COLO829 (cell line): ENCODE measurements around the gene GFOD2.

Experiments used
- DNase-seq: peaks from one replicate; pipeline ENCODE4 v3.0.0; 2012; ENCODE audit warnings: low spot score

GFOD2 gene

DNA sequence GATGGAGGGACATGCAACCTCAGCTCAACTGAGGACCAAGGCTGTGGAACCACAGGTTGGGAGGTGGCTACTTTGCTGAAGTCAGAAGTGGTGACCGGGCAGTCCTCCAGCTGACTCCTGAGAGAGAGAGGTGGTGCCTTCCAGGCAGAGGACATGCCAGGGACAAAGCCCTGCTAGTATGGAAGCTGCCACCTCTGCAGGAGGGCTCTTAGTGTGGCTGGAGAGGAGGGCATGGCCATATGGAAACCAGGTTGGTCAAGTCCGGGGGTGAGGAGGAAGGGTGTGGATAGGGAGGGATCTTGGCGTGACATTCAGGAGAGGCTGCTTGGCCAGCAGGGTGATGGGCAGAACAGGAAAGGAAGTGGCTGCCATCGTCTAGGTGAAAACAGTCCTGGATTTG, 46.8 kb downstream of the GFOD2 start:
- no peak for DNase-seq

DNA sequence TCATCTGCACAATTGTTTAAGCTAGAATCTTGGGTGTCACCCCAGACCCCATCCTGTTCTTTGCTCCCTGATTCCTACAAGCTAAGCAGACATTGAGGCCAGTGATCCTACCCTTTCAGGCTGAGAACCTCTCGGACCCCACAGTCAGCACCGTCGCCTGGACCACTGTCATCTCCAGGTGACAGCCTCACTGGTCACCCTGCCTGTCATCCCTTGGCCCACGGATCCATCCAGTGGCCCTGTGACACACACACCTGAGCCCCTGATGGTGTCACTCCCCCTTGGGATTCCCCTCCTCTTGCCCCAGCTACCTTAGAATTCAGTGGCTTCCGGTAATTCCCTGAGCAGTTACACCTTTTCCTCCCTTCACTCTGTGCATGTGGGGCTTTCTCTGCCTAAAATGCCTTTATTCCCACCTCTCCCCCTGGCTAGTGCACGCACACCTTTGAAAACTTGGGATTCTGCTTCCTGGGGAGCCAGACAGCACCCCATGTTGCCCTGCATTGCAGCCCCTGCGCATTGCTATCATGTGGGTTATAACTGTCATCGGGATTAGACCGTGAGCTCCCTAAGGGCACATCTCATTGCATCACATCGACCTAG, 49.5 kb downstream of the GFOD2 start:
- DNase-seq: no peak

DNA sequence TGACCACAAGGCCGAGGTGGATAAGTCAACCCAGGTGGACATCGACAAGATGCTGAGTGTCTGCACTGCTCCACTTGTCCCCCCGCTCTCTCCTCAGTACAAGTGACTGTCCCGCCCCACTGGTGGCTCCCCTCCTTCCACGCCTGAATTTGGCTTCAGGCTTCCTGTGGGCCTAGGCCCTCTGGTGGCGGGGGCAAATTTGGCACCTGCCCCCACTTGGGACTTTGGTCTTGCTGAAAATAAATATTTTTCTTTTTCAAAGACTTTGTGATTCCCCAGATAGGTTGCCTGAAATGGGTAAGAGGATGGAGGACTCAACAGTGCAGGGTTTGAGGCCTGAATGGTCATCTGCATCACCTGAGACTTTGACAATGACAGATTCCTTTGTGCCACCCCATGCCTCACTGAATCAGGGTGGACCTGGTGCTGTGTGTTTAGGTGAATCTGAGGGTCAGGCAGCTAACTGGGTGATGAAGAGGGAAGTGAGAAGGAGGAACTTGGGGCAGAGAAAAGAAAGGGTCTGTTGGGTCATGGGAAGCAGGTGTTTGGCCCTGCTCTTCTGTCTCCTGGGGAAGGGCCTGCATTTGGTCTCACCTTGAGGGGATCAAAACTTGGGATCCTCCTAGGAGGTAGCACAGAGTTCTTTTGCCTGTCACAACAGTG, 50.5 kb downstream of the GFOD2 start:
- no peak for DNase-seq

DNA sequence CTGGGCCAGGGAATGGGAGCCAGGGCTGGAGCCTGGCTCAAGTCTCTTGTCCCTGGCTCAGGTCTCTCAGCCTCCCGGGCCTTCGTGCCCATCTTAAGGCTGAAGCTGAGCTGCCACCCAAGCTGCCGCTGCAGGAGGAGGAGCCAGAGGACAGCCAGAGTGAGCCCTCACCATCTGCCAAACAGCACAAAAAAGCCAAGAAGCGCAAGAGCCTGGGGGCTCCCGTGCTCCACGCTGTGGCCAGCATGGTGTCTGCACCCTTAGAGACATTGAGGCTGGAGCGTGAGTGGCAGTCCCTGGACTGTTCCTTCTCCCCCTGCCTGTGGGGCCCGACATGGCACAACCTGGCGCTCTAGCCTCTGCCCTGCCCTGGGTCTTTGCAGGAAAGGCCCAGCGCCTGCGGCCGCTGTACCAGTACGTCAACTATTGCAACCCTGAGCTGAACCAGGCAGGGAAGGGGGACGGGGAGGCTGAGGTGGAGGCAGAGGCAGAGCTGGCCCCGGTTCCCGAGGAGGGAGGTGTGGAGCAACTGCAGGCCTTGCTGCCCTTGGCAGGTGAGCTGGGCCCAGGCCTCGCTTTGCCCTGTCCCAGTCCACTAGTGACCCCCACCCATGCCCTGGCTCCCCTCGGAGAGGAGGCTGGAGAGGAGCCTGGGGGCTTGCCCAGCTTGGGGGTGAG, 51.2 kb downstream of the GFOD2 start:
- peak; percentile 63 for DNase-seq

DNA sequence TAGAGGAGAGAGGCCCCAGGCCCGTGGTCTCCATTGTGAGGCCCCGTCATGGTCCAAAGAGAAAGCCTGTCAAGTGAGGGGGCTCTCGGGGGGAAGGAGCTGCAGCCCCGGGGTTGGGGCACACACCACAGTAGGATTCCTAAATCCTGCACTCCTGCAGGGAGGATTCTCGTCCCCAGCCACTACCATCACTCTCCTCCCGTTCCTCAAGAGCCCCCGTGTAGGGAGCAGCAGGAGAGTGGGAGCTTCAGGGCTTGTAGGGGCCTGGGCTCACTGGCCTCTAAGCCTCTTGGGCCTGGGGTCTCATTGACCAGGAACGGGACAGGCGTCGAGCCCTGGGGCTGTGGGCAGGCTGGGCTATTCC, 51.7 kb downstream of the GFOD2 start:
- DNase-seq: no peak

DNA sequence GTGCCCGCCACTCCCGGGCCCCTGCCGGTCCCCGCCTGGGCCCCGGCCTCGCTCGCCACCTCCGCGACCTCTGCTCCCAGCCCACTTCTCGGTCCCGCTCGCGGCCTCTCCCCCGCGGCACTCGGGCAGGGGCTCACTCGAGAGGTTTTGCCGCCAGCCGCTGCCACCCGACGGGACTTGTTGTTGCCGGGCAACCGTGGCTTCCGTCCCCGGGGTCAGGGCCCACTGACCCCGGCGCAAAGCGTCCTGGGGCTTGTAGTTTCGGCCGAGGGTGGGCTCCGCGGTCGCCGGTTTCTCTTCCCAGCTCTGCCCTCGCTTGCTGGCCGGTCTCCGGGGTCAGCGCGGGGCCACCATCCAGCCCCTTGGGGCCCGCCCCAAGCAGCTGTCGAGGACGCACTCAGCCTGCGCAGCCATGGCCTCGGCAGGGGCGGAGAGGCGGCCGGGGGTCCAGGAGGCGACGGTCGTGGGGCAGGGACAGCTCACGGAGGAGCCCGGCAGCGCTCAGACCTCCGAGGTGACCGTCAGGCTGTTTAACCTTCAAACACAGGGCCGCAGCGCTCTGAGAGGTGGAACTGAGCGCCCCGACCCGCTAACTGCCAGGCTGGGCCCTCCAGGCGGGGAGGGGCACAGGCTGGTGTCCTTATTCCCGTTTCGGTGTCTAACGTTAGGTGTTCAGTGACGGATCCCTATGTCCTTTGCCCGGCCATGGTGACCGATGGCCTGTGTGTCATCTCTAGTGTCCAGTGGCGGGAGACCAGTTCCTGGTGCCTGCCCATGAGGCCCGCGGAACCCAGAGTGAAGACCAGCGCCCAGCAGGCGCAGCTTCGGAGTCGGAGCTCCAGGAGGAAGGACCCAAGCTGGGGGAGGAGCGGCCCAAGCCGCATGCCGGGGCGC, 52.3 kb downstream of the GFOD2 start, which contains the start of the genes C16orf86 and ENKD1:
C16orf86 (plus strand) TSS at position 256 of the 894 bp plus-strand sequence; CDS start at position 413, 157 bp downstream.
ENKD1 (minus strand) TSS at position 192 of the 894 bp plus-strand sequence. CDS start 308 bp downstream, outside the sequence.
- peak; percentile 50 for DNase-seq

DNA sequence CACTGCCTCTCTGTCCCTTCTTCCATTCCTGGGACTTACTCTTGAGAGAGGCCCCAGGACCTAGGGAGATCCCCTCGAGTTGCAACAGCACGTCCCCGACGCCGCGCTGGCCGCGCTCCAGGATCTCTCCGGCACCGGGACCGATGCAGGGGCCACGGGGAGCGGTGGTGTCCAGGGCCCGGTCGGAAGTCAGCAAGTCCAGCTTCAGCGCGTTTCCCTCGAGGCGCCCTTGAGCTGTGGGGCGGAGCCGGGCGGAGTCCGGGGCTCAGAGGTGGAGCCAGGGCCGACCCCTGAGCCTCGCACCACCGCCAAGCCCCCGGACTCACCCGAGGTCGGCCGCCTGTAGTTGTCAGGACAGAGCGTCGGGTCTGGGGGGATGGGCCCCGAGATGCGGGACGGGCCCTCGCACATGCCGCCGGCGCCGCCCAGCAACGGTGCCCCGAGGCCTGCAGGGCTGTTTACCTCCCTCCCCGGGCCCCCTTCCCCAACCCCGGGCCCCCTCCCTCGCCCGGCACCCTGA, 53.0 kb downstream of the GFOD2 start:
- no peak for DNase-seq

DNA sequence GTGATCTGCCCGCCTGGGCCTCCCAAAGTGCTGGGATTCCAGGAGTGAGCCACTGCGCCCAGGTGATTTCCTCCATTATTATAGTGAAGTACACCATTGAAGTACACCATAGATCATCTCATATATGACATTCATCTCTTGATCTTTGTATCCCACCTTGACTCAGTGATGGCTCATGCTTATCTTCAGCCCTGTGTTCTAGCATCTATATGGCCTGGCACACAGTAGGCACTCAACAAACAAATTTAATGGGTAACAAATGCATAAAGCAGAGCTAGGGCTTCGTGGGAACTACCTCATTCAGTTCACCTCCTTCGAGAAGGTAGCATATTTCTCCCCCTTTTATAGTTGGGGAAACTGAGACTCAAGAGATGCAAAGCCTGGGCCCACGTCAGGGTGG, 53.5 kb downstream of the GFOD2 start:
- DNase-seq: no peak

DNA sequence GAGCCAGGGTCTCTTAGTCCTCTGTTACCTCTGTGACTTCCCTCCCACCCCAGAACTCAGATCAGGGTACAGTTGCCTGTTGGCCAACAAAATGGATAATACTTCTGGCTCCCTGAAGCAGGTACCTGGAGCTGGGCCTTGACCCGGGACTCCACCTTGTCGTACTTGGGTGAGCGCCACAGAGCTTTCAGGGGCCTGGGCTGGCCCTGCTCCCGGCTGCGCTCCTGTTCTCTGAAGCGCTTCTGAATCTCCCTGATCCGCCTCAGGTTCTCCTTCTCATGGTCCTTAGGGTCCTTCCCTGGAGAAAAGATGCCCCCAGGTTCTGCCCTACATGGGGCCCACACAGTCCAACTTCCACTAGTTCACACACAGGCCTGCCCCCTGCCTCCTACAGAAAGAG, 54.2 kb downstream of the GFOD2 start:
- DNase-seq: no peak

DNA sequence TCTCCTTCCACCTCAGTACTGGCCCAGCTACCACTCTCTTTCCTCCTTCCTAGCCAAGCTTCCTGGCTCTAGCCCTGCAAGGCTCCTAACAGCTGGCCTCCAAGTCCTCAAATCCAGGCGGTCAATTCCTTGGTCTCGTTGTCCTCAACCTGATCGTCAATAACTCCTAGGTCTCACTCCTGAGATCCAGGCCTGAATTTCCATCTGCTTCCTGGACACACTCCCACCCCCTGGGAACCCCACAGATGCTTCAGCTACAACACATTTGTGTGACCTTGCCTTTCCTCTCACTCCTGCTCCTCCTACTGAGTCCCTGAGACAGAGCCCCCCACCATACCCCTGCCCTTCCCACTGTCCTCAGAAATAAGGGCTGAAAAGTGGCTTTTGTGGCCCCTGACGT, 54.9 kb downstream of the GFOD2 start:
- DNase-seq: no peak

DNA sequence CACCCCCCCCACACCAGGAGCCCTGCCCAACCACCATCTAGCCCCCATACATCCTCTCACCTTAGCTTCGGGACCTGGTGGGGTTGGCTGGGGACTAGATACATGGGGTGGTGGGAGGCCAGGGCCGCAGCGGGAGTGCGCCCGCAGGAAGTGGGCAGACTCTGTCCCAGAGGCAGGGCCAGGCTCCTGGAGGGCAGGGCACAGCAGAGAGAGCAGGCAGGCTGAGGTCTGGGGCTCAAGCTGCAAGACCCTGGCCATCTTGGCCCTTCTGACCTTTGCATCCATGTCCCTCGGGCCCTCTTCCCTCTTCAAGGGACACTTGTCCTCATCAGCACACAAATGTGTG, 55.3 kb downstream of the GFOD2 start:
- no peak for DNase-seq

DNA sequence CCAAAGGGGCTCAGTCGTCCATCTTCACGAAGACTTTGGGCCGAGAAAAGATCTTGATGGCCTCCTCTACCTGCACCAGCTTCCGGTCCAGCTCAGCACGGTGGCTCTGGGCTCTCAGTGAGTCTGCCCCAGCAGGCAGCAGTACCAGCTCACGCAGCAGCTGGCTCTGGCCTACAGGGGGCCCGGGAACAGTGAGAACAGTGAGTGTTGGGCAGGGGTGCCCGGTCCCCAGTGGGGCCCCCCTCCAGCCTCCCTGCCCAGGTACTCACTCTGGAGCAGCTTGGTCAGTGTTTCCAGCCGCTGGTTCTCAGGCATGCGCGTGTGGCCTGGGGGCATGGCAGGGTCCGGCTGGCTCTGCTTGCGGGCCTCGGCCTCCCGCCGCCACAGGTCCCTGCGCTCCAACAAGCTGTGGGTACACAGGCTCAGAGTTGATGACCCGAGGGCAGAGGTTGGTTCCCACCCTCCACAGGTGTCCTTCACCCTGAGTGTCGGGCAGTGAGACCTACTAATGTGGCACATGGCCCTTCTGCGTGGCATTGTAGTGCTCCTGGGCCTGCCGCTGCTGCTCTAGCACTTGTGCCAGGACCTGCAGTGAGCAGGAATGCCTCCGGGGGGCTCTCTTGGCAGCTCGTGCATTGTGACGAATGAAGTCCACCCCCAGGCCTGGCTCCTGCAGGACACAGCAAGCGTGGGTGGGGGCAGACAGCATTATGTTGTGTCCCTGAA, 55.8 kb downstream of the GFOD2 start:
- no peak for DNase-seq

DNA sequence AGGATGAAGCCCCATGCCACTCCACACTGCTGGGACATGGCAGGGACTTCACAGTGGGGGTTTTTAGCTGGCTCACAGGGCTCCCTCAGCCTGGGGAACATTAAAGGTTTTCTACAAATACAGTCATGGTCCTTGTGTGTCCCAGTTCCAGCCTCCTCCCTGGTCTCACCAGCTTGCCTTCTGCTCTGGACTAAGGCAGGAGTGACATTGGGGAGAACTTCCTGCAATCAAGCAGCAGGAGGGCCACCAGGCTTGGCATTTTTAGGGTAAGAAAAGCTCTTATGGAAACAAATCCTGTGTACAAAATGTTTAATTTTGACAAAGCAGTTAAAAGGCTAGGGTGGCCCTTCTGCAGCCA, 56.5 kb downstream of the GFOD2 start:
- DNase-seq: no peak

DNA sequence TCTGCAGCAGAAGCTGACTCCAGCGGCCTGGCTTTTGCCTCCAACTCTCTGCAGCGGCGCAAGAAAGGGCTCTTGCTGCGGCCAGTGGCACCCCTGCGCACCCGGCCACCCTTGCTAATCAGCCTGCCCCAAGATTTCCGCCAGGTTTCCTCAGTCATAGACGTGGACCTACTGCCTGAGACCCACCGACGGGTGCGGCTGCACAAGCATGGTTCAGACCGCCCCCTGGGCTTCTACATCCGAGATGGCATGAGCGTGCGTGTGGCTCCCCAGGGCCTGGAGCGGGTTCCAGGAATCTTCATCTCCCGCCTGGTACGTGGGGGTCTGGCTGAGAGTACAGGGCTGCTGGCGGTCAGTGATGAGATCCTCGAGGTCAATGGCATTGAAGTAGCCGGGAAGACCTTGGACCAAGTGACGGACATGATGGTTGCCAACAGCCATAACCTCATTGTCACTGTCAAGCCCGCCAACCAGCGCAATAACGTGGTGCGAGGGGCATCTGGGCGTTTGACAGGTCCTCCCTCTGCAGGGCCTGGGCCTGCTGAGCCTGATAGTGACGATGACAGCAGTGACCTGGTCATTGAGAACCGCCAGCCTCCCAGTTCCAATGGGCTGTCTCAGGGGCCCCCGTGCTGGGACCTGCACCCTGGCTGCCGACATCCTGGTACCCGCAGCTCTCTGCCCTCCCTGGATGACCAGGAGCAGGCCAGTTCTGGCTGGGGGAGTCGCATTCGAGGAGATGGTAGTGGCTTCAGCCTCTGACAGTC, 57.0 kb downstream of the GFOD2 start:
- DNase-seq: no peak

DNA sequence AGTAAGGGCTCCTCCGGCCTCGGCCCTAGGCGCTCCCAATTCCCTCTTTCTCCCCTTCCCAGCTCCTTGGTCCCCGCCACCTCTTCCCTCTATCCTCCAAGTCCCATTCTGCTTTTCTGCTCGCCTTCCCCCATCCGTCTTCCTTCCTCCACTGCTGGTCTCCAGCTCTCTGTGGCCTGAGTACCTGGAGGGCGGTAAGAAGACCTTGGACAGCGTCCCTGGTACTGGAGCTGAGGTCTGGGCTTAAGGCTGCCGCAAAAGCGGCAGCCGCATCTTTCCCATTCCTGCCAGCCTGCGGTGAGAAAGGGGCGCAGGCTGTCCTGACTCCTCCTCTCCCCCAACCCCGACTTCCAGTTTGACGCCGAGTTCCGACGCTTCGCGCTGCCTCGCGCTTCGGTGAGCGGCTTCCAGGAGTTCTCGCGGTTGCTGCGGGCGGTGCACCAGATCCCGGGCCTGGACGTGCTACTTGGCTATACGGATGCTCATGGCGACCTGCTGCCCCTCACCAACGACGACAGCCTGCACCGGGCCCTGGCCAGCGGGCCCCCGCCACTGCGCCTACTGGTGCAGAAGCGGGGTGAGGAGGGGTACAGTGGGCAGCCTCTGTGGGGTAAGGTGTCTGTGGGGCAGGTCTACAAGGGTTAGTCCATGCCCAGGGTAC, 57.9 kb downstream of the GFOD2 start:
- DNase-seq: no peak

DNA sequence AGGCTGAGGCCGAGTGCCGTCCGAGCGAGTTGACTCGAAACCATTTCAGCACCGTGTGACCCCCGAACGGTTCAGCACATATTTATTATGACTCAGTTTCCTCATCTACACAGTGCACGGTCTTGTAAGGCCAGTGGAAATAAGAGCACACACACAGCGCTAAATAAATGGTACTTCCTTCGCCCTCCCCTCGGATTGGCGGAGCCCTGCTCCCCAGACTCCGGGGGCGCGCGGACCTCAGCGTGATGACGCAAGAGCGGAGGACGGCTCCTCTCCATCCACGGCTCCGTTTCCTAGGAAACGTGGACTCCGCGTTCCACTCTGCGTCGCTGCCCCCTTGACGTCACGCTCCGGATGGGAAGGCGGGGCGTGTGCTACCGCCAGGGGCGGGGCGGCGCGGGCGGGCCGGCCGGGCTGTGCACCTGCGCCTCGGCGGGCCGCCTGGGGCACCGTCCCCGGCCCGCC, 58.5 kb downstream of the GFOD2 start, which contains the start of gene PARD6A:
PARD6A (plus strand) TSS at position 397 of the 465 bp plus-strand sequence. CDS start 79 bp downstream, outside the sequence.
- peak; percentile 97 for DNase-seq

DNA sequence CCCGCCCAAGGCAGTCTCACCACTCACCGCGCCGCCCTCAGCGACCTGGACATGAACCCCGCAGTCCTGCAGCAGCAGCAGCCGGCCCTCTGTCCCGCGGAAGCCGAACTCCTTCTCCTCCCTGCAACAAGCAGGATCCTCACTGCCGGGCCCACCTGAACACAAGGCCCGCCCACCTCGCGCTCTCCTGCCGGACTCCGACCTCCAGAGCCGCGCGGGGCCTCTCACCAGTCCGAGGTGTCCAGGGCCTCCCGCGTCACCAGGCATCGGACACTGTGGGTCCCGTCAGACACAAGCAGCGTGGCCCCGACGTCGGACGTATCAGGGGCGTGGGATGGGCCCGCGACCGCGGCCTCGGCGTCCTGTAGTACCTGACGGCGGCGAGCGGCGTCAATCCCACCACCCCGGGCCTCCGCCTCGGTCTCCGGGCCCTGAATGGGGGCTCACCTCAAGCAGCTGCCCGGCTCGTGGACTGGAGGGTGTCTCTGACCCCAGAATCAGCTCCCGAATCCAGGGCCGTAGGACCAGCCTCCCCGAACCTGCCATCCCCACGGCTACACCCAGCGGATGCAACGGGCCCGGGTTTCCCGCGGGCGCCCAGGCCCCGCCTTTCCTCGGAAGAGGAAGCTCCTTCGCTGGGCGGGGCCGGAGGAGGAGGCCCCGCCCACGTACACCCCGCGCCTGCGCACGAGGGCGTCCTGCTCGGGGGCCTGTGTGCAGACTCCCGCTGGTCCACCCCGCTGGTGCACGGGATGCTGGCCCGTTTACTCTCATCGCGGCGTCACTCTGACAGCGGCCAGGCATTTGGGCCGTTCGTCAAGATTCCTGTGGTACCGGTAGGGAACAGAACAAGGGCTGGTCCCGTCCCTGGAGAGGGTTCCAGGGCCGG, 59.2 kb downstream of the GFOD2 start, which contains the start of gene ACD:
ACD (minus strand) TSS at position 586 of the 889 bp plus-strand sequence; CDS start at position 546, 40 bp downstream.
- DNase-seq: peak; percentile 89

DNA sequence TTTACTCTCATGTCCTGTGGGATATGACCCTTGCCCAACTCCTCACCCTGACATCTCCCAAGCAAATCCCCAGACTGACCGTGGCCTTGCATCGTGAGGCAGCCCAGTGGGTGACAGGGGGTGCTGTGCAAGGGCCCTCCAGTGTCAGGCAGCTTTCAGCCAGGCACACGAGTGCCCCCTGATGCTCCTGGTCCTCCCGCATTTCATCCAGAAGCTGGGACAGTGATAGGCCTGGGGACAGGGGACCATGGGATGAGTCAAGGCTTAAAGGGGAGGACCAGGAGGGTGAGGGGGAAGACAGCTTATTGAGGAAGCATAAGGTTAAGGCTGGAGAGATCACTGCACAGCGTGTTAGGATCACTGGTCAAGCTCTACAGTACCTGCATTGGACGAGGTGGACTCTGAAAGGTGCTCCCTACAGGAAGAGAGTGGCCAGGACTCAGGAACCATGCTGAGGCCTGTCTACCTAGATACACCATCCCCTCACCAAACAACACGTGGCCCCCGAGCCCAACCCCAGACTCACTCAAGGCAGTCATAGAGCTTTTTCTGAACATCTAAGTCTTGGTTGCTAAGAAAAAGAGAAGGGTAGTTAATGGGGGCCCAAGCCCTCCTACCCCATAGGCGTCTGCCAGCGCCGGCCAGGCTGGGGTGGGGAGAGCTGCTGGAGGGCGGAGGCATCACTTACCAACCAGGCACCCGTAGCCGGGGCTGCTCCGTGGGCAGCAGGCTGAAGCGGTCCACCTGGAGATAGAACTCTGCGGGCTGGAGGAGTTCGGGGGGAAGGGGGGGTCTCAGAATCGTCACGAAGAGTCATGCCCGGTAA, 60.1 kb downstream of the GFOD2 start:
- DNase-seq: no peak
